GM19240 (cell line): ENCODE results near the gene PLCB3.

Experiments used
- DNase-seq: peaks from one replicate; pipeline ENCODE4 v3.0.0; 2011; ENCODE audit warnings: low spot score; ENCODE audit not compliant: insufficient read length

PLCB3 gene

GRCh38 chr11:64285885-64286800, 34.8 kb downstream of the PLCB3 start:
- no peak for DNase-seq

- DNase-seq = no peak
Observed at GRCh38 chr11:64286801-64287159, 35.5 kb downstream of the PLCB3 start.

- DNase-seq = no peak
Observed at GRCh38 chr11:64287676-64288352, 36.5 kb downstream of the PLCB3 start.

GRCh38 chr11:64288353-64288750, 37.0 kb downstream of the PLCB3 start:
- DNase-seq = no peak

- DNase-seq = no peak
Observed at GRCh38 chr11:64289002-64289564, 37.8 kb downstream of the PLCB3 start.

GRCh38 chr11:64290352-64291261, 39.3 kb downstream of the PLCB3 start:
- DNase-seq = no peak

GRCh38 chr11:64291262-64291751, 40.0 kb downstream of the PLCB3 start, which contains the start of gene KCNK4:
Gene KCNK4, plus strand, starts transcription at chr11:64291302. Its CDS starts 1,717 bp downstream, at chr11:64293019.
- DNase-seq = no peak

- DNase-seq = no peak
Observed at GRCh38 chr11:64291752-64292459, 40.6 kb downstream of the PLCB3 start.

- DNase-seq = no peak
Observed at GRCh38 chr11:64292460-64293254, 41.3 kb downstream of the PLCB3 start.

GRCh38 chr11:64294774-64295173, 43.4 kb downstream of the PLCB3 start:
- DNase-seq = no peak

- no peak for DNase-seq
Observed at GRCh38 chr11:64295760-64296159, 44.4 kb downstream of the PLCB3 start.

- DNase-seq = no peak
Observed at GRCh38 chr11:64296236-64296635, 44.9 kb downstream of the PLCB3 start.

- no peak for DNase-seq
Observed at GRCh38 chr11:64296830-64297698, 45.7 kb downstream of the PLCB3 start.

GRCh38 chr11:64297699-64298358, 46.5 kb downstream of the PLCB3 start:
- DNase-seq = no peak

- DNase-seq = no peak
Observed at GRCh38 chr11:64298966-64299846, 47.9 kb downstream of the PLCB3 start.

- DNase-seq = no peak
Observed at GRCh38 chr11:64299847-64300648, 48.7 kb downstream of the PLCB3 start, which contains the start of gene CATSPERZ. Gene CATSPERZ, plus strand, starts transcription at chr11:64300358. Its CDS starts 53 bp downstream, at chr11:64300411.
